ENCODE data around the gene KLHL40. TPM values are rescaled to one million over a fixed set of nuclear protein-coding genes. Genes with fewer than 3 reads are reported as not detected.
"Not testable (repeated sequence)": the region's sequence is repeated elsewhere in the genome, so short reads cannot be mapped to it uniquely, and the experiment has no call there.

The KLHL40 gene
- polyA plus RNA-seq, 3 donors: 0.03 to 0.41 TPM; not detected in 1

DNA sequence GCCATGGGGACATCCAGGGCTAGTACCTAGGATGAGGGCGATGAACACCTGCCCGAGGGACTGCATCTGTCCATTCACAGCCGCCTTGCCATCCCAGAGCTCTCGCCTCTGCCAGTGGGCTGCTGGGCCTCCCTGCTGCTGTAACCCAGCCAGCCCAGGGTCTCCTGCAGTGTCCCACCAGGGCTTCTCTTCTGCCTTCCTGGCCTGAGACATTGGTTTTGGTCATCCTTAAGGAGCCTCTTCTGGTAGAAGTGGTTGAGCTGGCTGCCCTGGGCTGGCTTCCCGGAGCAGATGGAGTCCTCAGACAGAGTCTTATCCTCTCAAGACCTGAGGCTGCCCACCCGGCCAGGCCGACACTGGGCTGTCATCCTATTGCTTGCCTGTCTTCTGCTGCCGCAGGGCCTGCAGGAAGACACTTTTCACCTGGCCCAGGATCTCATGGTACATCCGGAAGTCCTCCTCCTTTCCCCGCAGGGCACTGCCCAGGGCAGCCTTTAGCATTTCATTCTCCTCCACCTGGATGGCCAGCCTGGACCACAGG lies 23.3 kb downstream of the KLHL40 start:
- H3K27ac ChIP-seq (ENCODE audit: low read depth, low read length): no peak overlapping the region
- 87 to 91% (median 88%) methylated on average over 10 of the region's 10 CpGs for WGBS, 3 donors

DNA sequence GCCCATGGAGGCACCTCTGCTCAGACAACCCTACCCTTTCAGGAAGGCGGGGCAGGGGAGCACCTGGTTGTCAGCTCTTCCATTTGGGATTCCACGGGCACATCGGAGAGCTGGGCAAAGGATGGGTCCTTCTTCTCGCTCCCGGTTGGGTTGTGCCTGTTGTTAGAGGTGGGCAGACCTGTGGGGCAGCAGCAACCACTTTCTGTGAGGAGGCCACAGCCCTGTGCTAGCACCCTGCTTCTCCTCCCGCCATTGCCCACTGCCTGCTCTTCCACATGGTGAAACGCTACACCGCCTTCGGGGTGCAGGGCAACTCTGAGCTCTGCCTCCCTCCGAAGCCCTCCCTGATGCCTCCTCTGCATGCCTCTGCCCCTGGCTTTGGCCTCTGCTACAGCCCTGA lies 24.3 kb downstream of the KLHL40 start:
- H3K27ac ChIP-seq (ENCODE audit: low read depth, low read length): no peak overlapping the region
- 88 to 90% (median 90%) methylated on average over 9 to 10 of the region's 10 CpGs for WGBS, 3 donors

DNA sequence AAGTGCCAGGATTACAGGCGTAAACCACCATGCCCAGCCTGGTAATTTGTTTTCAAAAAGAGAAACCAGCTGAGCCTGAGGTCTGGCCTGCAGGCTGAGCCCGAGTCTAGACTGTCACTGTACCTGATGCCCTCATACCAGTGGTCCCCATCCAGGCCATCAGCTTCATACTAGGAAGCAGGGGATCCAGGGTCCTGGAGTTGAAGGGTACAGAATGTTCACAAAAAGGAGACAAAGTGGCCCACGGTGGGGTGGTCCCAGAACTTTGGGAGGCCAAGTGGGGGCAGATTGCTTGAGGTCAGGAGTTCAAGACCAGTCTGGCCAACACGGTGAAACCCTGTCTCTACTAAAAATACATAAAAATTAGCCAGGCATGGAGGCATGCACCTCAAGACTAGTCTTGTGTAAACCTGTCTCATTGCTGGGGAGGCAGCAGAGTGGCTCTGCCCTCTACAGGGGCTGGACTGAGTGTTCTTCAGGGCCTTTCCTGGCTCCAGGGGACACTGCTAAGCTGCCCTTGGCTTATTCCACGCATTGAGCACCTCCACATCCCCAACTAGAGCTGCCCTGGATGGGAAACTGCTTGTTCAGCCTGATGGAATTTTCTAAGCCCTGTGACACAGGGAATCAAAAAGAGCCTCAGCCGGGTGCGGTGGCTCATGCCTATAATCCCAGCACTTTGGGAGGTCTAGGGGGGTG lies 25.1 kb downstream of the KLHL40 start:
- H3K27ac ChIP-seq (ENCODE audit: low read depth, low read length): no peak overlapping the region
- WGBS, 3 donors: 79 to 85% (median 84%) methylated on average over 7 of the region's 7 CpGs

DNA sequence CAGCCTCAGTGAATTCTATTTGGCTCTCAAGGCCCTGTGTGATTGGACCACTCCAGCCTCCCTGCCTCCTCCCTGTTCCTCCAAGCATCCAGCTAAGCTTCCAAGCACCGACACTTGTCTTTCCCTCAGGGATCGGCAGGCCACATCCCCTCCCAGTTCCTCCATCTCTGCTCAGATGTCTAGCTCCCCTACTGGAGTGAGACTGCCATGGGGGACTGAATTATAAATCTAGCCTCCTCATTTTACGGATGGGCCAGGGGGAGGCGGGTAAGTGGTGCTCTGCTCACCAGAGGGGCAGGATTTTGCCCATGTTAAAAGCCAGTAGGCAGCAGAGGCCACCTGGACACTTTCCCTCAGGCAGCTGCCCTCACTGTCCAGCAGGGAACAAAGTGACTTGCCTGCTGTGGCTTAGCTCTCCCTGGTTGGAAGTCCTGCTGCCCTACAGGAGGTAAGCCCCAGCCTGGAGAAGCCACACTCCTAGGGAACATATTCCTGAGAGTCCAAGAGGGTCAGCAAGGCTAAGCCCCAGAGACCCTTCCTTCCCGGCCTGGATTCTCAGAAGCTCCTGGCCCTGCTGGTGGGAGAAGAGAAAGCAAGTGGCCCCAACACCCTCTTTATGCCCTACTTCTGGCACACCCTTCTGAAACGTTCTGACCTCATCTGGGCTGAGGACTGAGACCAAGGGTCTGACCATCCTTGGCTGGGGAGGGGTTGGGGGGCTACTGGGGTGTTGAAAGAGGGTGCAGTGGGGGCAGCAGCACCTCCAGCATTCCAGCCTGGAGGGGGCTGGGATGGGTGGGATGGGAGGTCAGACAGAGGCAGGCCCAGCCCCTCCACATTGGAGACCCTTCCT lies 26.4 kb downstream of the KLHL40 start:
- WGBS, 3 donors: 52 to 67% (median 61%) methylated on average over 6 of the region's 6 CpGs
- H3K27ac ChIP-seq (ENCODE audit: low read depth, low read length): no peak overlapping the region

DNA sequence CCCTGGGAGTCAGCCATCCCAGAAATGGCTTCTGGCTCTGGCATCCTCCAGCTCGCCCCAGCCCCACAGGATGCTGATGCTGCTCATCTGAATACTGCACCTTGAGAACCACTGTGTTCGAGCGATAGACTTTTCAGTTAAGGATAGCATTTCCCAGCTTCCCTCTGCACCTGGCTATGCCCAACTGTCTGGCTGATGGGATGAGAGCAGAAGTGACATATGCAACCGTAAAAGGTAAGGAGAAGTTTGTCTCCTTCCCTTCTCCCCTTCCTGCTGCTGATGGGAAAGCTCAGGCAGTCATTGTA lies 27.0 kb downstream of the KLHL40 start:
- 85 to 90% (median 87%) methylated on average over 4 of the region's 4 CpGs for WGBS, 3 donors
- H3K27ac ChIP-seq (ENCODE audit: low read depth, low read length): no peak overlapping the region

DNA sequence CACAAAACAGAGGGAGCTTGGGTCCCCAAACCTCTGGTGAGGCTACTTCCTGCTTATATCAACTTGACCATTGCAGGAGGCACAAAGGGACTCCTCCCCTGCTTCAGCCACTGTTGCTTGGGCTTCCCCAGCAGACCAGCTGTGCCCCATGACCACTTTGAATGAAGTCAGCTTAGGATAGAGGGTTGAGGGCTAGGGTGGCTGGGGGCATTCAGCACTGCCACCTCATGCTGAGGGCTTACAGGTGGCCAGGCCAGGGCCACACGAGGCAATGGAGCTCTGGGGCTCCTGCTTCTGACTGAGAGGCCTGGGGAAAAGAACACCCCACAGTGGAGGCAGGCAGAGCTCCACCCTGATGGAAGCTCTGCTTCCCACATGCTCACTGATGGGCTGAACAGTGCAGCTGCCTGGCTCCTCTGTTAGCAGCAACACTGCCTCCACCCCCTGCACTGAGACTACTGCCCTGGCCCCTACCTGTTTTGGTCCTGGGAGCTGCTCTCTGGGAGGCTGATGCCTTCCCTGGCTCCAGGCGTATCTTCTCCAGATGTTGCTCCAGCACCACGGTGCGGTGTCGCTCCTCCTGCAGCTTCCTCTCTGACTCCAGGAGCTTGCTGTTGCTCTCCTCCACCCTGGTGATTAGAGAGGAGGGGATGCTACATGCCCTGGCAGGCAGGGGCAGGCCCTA lies 27.5 kb downstream of the KLHL40 start:
- 68 to 82% (median 70%) methylated on average over 5 of the region's 5 CpGs for WGBS, 3 donors
- H3K27ac ChIP-seq (ENCODE audit: low read depth, low read length): no peak overlapping the region

DNA sequence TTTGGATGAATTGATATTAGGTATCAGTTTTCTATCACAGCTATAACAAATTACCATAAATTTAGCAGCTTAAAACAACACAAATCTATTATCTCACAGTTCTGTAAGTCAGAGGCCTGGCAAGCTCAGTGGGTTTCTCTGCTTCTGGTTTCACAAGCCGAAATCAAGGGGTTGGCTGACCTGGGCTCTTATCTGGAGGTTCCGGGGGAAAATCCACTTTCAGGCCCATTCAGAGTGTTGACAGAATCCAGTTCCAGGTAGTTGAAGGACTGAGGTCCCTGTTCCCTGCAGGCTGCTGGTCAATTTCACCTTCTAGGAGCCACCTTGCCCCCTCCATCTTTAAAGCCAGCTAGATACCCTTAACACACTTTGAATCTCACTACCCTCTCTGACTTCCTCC lies 28.4 kb downstream of the KLHL40 start:
- WGBS, 3 donors: 82 to 94% (median 87%) methylated on average over 2 of the region's 2 CpGs

DNA sequence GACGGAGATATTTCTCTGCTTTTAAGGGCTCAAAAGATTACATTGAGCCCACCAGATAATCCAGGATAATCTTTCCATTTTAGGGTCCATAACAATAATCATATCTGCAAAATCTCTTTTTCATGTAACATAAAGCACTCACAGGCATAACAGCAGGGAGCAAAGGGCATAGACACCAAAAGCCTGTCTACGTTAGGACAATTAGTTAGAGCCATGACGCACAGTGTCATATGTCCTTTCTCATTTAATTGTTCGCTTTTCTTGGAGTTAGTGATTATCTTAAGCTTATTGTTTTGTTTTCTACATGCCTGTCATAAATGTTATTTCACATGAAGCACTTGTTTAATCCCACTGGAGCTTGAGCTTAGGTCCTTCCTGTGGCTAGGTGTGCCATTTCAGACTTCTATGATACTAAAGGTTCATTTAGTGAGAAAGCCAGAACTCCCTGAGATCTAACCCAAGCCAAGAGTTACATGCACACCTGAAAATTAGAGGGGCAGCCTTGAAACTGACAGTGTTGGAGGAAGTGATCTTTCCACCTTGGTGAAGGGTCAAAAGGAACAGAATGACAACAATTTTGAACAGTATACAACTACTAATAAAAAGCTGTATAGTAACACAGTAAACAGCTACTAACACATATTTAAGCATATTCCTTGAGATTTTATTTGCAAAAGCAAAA lies 29.0 kb downstream of the KLHL40 start:
- no peak overlapping the region for H3K27ac ChIP-seq (ENCODE audit: low read depth, low read length)
- 83 to 88% (median 87%) methylated on average over 4 of the region's 4 CpGs for WGBS, 3 donors

More for the DNA sequence above, 28.4 kb downstream of the KLHL40 start:
- no peak overlapping the region for H3K27ac ChIP-seq (ENCODE audit: low read depth, low read length)

DNA sequence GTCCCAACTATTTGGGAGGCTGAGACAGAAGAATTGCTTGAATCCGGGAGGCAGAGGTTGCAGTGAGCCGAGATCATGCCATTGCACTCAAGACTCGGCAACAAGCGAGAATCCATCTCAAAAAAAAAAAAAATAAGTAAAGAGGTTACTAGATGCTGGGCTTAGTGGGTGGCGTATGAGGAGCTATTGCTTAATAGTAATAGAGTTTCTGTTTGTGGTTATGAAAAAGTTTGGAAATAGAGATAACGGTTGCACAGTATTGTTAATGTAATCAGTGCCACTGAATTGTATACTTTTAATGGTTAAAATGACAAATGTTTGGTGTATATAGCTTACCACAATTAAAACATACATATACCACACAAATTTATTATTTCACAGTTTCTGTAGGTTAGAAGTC lies 32.0 kb downstream of the KLHL40 start:
- no peak overlapping the region for H3K27ac ChIP-seq (ENCODE audit: low read depth, low read length)
- WGBS, 3 donors: 58 to 89% (median 65%) methylated on average over 6 of the region's 6 CpGs

DNA sequence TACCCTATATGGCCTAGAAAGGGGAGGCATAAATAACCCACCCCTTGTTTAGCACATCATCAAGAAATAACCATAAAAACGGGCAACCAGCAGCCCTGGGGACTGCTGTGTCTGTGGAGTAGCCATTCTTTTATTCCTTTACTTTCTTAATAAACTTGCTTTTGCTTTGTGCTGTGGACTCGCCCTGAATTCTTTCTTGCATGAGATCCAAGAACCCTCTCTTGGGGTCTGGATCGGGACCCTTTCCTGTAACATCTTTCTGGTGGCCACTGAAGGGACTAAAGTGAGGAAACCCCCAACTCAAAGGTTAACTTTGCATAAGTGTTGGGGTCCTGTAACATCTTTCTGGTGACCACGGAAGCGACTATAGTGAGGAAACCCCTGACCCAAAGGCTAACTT lies 33.0 kb downstream of the KLHL40 start:
- H3K27ac ChIP-seq (ENCODE audit: low read depth, low read length): no peak overlapping the region
- 75 to 81% (median 77%) methylated on average over 5 of the region's 5 CpGs for WGBS, 3 donors

DNA sequence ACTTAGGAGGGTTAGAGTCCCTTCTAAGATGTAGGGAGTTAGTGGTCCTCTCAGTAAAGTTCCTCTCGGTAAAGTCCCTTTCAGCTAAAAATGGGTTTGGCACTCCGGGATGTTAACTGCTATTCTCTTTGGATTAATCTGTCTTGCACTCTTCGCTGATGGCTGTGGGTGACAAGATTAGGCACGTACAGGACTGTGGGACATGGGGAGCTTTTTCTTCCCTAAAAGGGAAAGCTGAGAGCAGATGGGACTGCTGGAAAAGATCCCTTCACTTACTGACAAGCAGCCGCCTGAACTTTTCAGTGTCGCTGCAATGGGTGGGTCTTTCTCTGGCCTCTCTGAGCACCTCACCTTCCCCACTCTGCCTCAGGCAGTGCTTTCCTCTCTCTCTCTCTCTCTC lies 33.7 kb downstream of the KLHL40 start:
- 76 to 81% (median 78%) methylated on average over 6 of the region's 6 CpGs for WGBS, 3 donors
- H3K27ac ChIP-seq (ENCODE audit: low read depth, low read length): no peak overlapping the region

DNA sequence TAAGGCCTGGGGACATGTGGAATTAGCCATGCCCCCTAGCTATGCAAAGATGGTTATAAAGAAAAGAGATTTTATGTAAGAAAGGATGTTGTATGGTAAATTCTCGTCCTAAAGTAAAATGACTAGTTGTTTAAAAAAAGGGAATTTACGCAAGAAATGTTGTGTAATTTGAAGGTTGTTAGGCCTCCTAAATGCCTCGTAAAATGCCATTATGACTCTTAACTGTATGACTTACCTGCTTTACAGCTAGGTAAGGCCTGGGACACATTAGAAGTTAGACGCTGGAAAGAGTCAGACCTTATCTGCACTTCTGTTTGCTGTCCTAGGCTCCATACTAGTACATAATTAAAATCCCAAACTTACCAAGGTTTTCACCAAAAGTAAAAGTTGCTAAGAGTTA lies 34.8 kb downstream of the KLHL40 start:
- no peak overlapping the region for H3K27ac ChIP-seq (ENCODE audit: low read depth, low read length)
- WGBS, 3 donors: 57 to 82% (median 58%) methylated on average over 4 of the region's 4 CpGs

DNA sequence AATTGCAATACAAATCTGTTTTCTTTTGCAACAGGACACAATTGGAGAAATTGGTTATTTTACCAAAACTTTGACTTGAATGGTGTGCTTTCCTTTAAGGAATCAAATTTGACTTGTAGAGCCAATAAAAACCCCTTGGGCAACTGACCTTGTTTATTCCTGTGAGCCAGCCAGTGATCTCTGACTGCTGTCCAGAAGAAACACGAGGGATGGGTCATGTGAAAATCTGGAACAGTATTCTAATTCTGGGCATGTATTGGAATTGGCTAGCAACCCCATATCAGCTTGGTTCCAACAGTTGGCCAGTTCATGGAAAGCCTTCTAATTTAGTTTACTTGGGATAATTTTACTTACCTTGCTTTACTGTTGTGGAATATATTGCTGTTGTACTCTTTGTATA lies 36.4 kb downstream of the KLHL40 start:
- WGBS, 3 donors: 45 to 62% (median 60%) methylated on average over 1 of the region's 1 CpG
- no peak overlapping the region for H3K27ac ChIP-seq (ENCODE audit: low read depth, low read length)

DNA sequence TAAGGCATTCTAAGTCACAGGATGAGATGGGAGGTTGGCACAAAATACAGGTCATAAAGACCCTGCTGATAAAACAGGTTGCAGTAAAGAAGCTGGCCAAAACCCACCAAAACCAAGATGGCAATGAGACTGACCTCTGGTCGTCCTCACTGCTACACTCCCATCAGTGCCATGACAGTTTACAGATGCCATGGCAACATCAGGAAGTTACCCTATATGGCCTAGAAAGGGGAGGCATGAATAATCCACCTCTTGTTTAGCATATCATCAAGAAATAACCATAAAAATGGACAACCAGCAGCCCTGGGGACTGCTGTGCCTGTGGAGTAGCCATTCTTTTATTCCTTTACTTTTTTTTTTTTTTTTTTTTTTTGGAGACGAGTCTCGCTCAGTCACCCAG lies 37.1 kb downstream of the KLHL40 start:
- 88 to 90% (median 89%) methylated on average over 1 to 3 of the region's 3 CpGs for WGBS, 3 donors
- H3K27ac ChIP-seq (ENCODE audit: low read depth, low read length): not testable (repeated sequence)

DNA sequence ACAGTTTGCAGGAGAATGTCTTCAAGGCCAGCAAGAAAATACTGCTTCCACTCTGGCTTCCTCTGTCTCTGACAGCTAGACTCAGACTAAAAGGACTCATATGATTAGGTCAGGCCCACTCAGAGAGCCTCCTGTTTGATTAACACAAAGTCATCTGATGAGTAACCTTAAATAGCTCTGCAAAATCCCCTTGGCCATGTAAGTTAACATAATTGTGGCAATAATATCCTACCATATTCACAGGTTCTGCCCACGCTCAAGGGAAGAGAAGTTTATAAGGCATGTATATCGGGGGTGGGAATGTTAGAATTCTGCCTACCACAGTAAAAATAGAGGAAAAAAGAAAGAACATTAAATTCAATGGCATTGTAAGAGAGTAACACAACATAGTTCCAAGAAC lies 37.9 kb downstream of the KLHL40 start:
- no peak overlapping the region for H3K27ac ChIP-seq (ENCODE audit: low read depth, low read length)
- WGBS, 3 donors: 93 to 97% (median 95%) methylated on average over 2 of the region's 2 CpGs

DNA sequence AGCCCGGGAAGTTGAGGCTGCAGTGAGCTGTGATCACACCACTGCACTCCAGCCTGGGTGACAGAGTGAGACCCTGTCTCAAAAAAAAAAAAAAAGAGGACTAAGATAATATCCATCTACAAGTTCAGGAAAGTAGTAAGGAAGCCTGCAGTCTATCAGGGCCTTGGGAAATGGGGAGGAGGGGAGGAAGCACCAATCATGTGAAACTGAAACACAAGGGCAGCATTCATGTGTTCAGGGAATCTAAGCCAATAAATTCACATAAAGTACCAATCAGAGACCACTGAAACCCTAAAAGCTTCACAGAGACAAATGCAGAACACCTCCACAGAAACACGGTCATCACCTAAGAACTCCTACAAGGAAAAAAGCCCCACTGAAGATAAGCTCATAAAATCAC lies 40.1 kb downstream of the KLHL40 start:
- WGBS, 3 donors: 79 to 85% (median 80%) methylated on average over 2 of the region's 2 CpGs
- no peak overlapping the region for H3K27ac ChIP-seq (ENCODE audit: low read depth, low read length)

DNA sequence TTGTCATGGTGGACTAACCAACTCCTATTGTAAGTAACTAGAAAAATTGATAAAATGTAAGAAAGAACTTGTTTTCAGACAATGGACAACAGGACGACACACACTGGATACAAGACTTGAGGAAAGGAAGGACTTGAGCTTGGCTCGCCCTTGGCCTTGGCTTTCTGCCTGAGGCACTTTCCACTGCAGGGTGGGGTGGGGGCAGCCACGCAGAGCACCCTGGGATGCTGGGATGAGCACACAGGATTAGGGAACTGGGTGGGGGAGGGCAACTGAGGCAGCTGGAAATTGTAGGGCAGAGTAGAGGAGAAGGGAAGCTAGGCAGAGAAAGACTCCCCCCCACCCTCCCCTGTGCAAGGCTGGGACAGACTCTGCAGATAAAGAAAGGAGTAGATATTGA lies 42.7 kb downstream of the KLHL40 start:
- 34 to 49% (median 40%) methylated on average over 3 of the region's 3 CpGs for WGBS, 3 donors
- H3K27ac ChIP-seq (ENCODE audit: low read depth, low read length): no peak overlapping the region

DNA sequence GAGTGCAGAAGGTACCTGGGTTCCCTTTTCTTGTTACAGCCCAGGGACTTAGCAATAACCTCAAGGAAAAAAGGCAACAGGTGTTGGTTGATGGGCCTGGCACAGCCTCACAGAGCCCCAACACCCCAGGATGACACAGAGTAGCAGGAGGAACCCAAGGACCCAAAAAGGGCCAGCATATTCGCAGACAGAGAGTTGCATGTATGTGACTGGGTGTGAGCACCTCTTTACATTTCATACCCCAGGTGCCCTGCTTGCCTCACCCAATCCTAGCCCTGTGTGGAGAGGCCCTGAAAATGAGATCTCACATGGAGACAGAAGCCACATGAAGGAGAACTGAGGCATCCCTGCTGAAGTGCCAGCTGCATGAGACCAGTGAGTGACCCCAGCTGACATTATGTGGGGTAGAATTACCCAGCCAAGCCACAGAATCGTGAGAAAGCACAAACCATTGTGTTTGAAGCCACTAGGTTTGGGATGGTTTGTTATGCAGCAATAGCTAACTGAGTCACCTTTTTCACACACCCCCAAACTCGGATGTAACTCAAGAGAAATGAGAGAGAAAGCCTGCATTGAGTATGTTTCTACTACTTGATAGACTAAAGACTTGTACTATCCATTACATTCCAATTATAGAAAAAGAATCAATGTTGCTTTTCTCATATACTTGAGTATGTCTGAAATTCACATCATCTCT lies 43.5 kb downstream of the KLHL40 start:
- H3K27ac ChIP-seq (ENCODE audit: low read depth, low read length): no peak overlapping the region
- 78 to 92% (median 88%) methylated on average over 3 of the region's 3 CpGs for WGBS, 3 donors

All from adipose tissue (tissue), 3 donors.